HepG2 (cell line): ENCODE measurements around the gene CR1L. TPM values are rescaled to one million over a fixed set of nuclear protein-coding genes. Genes with fewer than 3 reads are reported as not detected.
"Not testable (repeated sequence)": the region's sequence is repeated elsewhere in the genome, so short reads cannot be mapped to it uniquely, and the experiment has no call there.

Experiments
- ATAC-seq: fragments of 200-7000 bp; cut with Tn5 transposase; 3 replicates; pipeline ENCODE4 v1.9.1; 2020; ENCODE audit warnings: mild to moderate bottlenecking, moderate library complexity
- BruUV-seq: library from RNA; stranded (reverse); fragments of 400-500 nt; replicated peaks from 2 replicates; lab custom pipeline; 2021; lab: Mats Ljungman, UMichigan
- CTCF ChIA-PET: fragments of 300-600 bp; formaldehyde crosslinking; extraction: SDS; loops from one replicate; lab custom pipeline; 2021; ENCODE audit warnings: low total read pairs, inconsistent platforms, low intra/inter-chr PET ratio; lab: Yijun Ruan, JAX
- POLR2A ChIA-PET: fragments of 350-600 bp; sonication (Branson Sonifier 250); formaldehyde crosslinking; loops from one replicate; lab custom pipeline; 2020; ENCODE audit warnings: antibody characterized with exemption, inconsistent platforms; lab: Yijun Ruan, JAX
- DNase-seq: peaks from one replicate; pipeline ENCODE4 v3.0.0-alpha.2; 2015; ENCODE audit warnings: low spot score
- FAIRE-seq: peaks from 3 replicates; lab custom pipeline; 2011; peaks lifted over from hg19 to GRCh38; lab: Jason Lieb, UNC
- H2AFZ ChIP-seq: one replicate; pipeline ENCODE4 v1.6.1; 2011; ENCODE audit warnings: low read length, inconsistent platforms
- H3K27ac ChIP-seq: fragments of 300-600 bp; 3 replicates; pipeline ENCODE4 v1.8.0; 2011; ENCODE audit warnings: mixed run types, mild to moderate bottlenecking, mixed read lengths, low read length, inconsistent platforms; ENCODE audit not compliant: insufficient read depth; ENCODE audit errors: extremely low read length
- H3K27me3 ChIP-seq, 2 experiments: fragments of 200-600 bp in 1 of 2; 2 replicates in 1 of 2; 3 replicates in 1 of 2; pipeline versions ENCODE4 v1.6.0 to v1.8.0; 2011; ENCODE audit warnings: low read length in 2 of 2, mild to moderate bottlenecking in 2 of 2, moderate library complexity in 2 of 2, inconsistent platforms in 1 of 2; ENCODE audit not compliant: insufficient read depth in 2 of 2, control insufficient read depth in 1 of 2
- H3K36me3 ChIP-seq, 2 experiments: fragments of 200-600 bp in 1 of 2; replicated peaks in 1 of 2; 2 replicates in 1 of 2; 3 replicates in 1 of 2; pipeline versions ENCODE4 v1.5.1 to v1.8.0; 2011; ENCODE audit warnings: low read length in 2 of 2, inconsistent platforms in 1 of 2; ENCODE audit not compliant: insufficient read depth in 2 of 2, control insufficient read depth in 1 of 2
- H3K4me1 ChIP-seq: 2 replicates; pipeline ENCODE4 v1.5.1; 2012; ENCODE audit warnings: low read length, inconsistent platforms; ENCODE audit not compliant: insufficient read depth
- H3K4me2 ChIP-seq: 2 replicates; pipeline ENCODE4 v1.6.0; 2011; ENCODE audit warnings: low read depth, low read length, inconsistent platforms
- H3K4me3 ChIP-seq, 3 experiments: fragments of 200-600 bp in 1 of 3; sonication (generic), shearing (Covaris generic) in 1 of 3; replicated peaks in 1 of 3; 2 replicates each; pipeline ENCODE4 v1.5.1; 2011 to 2016; ENCODE audit warnings: low read length in 3 of 3, inconsistent platforms in 2 of 3, low read depth in 2 of 3, mild to moderate bottlenecking in 2 of 3, control low read depth in 1 of 3, mixed read lengths in 1 of 3; ENCODE audit not compliant: insufficient read depth in 1 of 3
- H3K79me2 ChIP-seq: one replicate; pipeline ENCODE4 v1.6.1; 2011; ENCODE audit warnings: low read length, inconsistent platforms; ENCODE audit not compliant: insufficient read depth
- H3K9ac ChIP-seq: 2 replicates; pipeline ENCODE4 v1.6.0; 2011; ENCODE audit warnings: mild to moderate bottlenecking, low read depth, low read length, inconsistent platforms; ENCODE audit not compliant: insufficient read depth
- H3K9me3 ChIP-seq: 2 replicates; pipeline ENCODE4 v1.5.1; 2012; ENCODE audit warnings: mild to moderate bottlenecking, low read length
- H4K20me1 ChIP-seq: 2 replicates; pipeline ENCODE4 v1.6.0; 2011; ENCODE audit warnings: inconsistent platforms, mild to moderate bottlenecking, low read length, moderate library complexity; ENCODE audit not compliant: insufficient read depth
- BHLHE40 ChIP-seq: IDR thresholded peaks from 2 replicates; pipeline ENCODE4 v1.6.1; 2011; ENCODE audit warnings: low read length, improper control_type of control experiment
- FLYWCH1 ChIP-seq: sonication (generic); formaldehyde crosslinking; IDR thresholded peaks from 2 replicates; pipeline ENCODE4 v1.8.1; 2023; ENCODE audit warnings: mild to moderate bottlenecking, missing genetic modification reagents
- POLR2AphosphoS5 ChIP-seq: IDR thresholded peaks from 2 replicates; pipeline ENCODE4 v1.6.1; 2012; ENCODE audit warnings: low read depth, low read length
- PTBP1 ChIP-seq: fragments of 200-400 bp; formaldehyde crosslinking; IDR thresholded peaks from 2 replicates; pipeline ENCODE4 v1.6.1; 2018; ENCODE audit warnings: low read length, low read depth; ENCODE audit not compliant: poor library complexity, severe bottlenecking
- RAD21 ChIP-seq: fragments of 450-650 bp; formaldehyde crosslinking; IDR thresholded peaks from 2 replicates; pipeline ENCODE4 v1.5.0; 2020; ENCODE audit warnings: mild to moderate bottlenecking
- RBFOX2 ChIP-seq: fragments of 200-400 bp; formaldehyde crosslinking; IDR thresholded peaks from 2 replicates; pipeline ENCODE4 v1.6.1; 2017; ENCODE audit warnings: low read depth, mild to moderate bottlenecking, low read length
- REL ChIP-seq: sonication (generic); formaldehyde crosslinking; conservative IDR thresholded peaks from 2 replicates; pipeline ENCODE4 v1.8.0; 2022; ENCODE audit warnings: mild to moderate bottlenecking, missing genetic modification reagents, moderate library complexity
- SMAD1 ChIP-seq: sonication (generic); formaldehyde crosslinking; IDR thresholded peaks from 2 replicates; pipeline ENCODE4 v1.4.0; 2020; ENCODE audit warnings: missing genetic modification reagents, low read depth, mild to moderate bottlenecking, borderline replicate concordance
- SMYD3 ChIP-seq: sonication (generic); formaldehyde crosslinking; IDR thresholded peaks from 2 replicates; pipeline ENCODE4 v1.8.1; 2023; ENCODE audit warnings: mild to moderate bottlenecking, missing genetic modification reagents
- TOPORS ChIP-seq: sonication (generic); formaldehyde crosslinking; IDR thresholded peaks from 2 replicates; pipeline ENCODE4 v1.8.0; 2023; ENCODE audit warnings: mild to moderate bottlenecking, missing genetic modification reagents
- ZNF737 ChIP-seq: sonication (generic); formaldehyde crosslinking; IDR thresholded peaks from 2 replicates; pipeline ENCODE4 v1.5.0; 2020; ENCODE audit warnings: missing genetic modification reagents, mild to moderate bottlenecking, borderline replicate concordance
- ZNF761 ChIP-seq: sonication (generic); formaldehyde crosslinking; conservative IDR thresholded peaks from 2 replicates; pipeline ENCODE4 v1.4.0; 2020; ENCODE audit warnings: mild to moderate bottlenecking, missing genetic modification reagents
- ZSCAN31 ChIP-seq: sonication (generic); formaldehyde crosslinking; IDR thresholded peaks from 2 replicates; pipeline ENCODE4 v1.5.0; 2020; ENCODE audit warnings: low read depth, mild to moderate bottlenecking, missing genetic modification reagents
- WGBS: methylation state at CpG from one replicate; pipeline ENCODE4 v1.1.6; 2017; ENCODE audit warnings: low lambda C conversion rate; 5-methylcytosine and 5-hydroxymethylcytosine counted together
- in situ Hi-C: cut with HindIII; loops from 2 replicates; pipeline ENCODE4 v1.10.0; 2017; ENCODE audit warnings: low pct_unique_long_range_greater_than_20kb; ENCODE audit not compliant: extremely low pct_ligation_motif_present
- intact Hi-C: fragments of 100-400 bp; cut with micrococcal nuclease; formaldehyde crosslinking; loops from one replicate; pipeline ENCODE4 v1.10.0; 2022; ENCODE audit not compliant: unreplicated experiment
- polyA plus RNA-seq, 8 experiments: library from polyadenylated mRNA; depleted of rRNA in 3 of 8; stranded (reverse) in 7 of 8; unstranded in 1 of 8; fragments of >200 nt; fragmentation: Illumina TruSeq in 4 of 8; extraction: Trizol in 4 of 8; gene quantifications; 2 replicates each; pipeline versions ENCODE4 v1.2.1 to v1.2.3, GENCODE V29; 2011 to 2016; ENCODE audit warnings: low read depth in 4 of 8, missing spikeins in 1 of 8, mixed read lengths in 1 of 8; ENCODE audit not compliant: insufficient read depth in 1 of 8
- total RNA-seq, 5 experiments: library from RNA; depleted of rRNA; stranded (reverse); fragments of >200 nt; fragmentation: Illumina TruSeq; extraction: Trizol; gene quantifications; 2 replicates each; pipeline ENCODE4 v1.2.3, GENCODE V29; 2016; ENCODE audit warnings: low read depth in 1 of 5
- TF ChIP-seq, protein P1 (sequence below): sonication (generic); formaldehyde crosslinking; IDR thresholded peaks from 2 replicates; pipeline ENCODE4 v1.5.0; 2020; ENCODE audit warnings: mild to moderate bottlenecking, low read depth, missing genetic modification reagents, borderline replicate concordance
- TF ChIP-seq, protein P2 (sequence below): sonication (generic); formaldehyde crosslinking; IDR thresholded peaks from 2 replicates; pipeline ENCODE4 v1.8.0; 2022; ENCODE audit warnings: mild to moderate bottlenecking, missing genetic modification reagents, moderate library complexity
- TF ChIP-seq, protein P3 (sequence below): sonication (generic); formaldehyde crosslinking; IDR thresholded peaks from 2 replicates; pipeline ENCODE4 v1.5.0; 2020; ENCODE audit warnings: missing genetic modification reagents

The CR1L gene
- total and polyA plus RNA-seq, 2 of the 13 experiments (the other 11 are each of a cell fraction or from before 2014, with no cell fraction given) = not detected

DNA sequence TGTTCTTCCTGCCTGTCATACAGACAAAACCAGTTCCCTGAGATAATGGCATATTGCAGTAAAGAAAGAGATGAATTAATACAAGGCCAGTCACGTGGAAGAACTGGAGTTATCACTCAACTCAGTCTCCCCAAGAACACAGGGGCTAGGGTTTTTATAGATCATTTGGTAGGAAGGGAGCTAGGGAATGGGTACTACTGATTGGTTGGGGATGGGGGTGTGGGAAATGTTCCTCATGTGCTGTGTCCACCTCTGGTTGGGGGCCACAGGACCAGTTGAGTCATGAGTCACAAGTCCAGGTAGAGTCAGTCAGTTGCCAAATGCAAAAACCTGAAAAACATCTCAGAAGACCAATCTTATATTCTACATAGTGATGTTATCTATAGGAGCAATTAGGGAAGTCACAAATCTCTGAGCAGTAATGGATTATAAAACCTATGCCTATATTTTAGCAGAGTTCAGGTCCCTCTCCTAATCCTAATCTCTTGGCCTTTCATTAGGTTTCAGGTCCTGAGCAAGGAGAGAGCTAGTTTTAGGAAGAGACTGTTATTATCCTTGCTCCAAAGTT, 19.3 kb upstream of the CR1L start:
- ATAC-seq, in situ Hi-C loops, POLR2A ChIA-PET: not testable (repeated sequence)

DNA sequence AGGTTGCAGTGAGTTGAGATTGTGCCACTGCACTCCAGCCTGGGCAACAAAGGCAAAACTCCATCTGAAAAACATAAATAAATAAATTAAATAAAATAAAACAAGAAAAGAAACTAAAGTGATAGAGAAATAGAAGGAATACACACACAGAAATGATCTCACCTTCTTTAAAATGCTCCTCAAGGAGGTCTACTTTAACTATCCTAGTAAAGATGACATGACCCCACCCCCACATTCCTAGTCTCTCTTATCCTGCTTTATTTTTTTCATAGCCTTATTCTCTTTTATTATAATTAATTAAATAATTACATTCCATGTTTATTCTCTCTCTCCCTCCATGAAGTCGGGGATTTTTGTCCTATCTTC, 18.0 kb upstream of the CR1L start:
- Histone ChIP-seq H3K27ac (no peak overlapping the region), H3K27me3 (no peaks in the 10 kb centered on the region), H3K4me1 (no peaks in the 10 kb centered on the region), H3K9ac (no peak overlapping the region), H3K4me2 (no peak overlapping the region), H3K4me3 (no peak overlapping the region), H4K20me1 (no peaks in the 10 kb centered on the region), H3K36me3 (no peaks in the 10 kb centered on the region), H3K9me3 (no peaks in the 10 kb centered on the region), H2AFZ (no peak overlapping the region), H3K79me2 (no peaks in the 10 kb centered on the region)
- BruUV-seq = no TSS peak
- ATAC-seq = no peak
- ChIA-PET CTCF (no interaction called here), POLR2A (no interaction called here)
- intact Hi-C loops (no loop called here), in situ Hi-C loops (no loop called here)
- 7% methylated on average over 1 of the region's 1 CpG for WGBS
- TF ChIP-seq, protein P1, sequence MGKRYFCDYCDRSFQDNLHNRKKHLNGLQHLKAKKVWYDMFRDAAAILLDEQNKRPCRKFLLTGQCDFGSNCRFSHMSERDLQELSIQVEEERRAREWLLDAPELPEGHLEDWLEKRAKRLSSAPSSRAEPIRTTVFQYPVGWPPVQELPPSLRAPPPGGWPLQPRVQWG (CRISPR knock-in tag) = no peak
- TF ChIP-seq SMYD3 (CRISPR knock-in tag) (no peak), ZNF761 (CRISPR knock-in tag) (no peak), ZSCAN31 (CRISPR knock-in tag) (no peak), FLYWCH1 (CRISPR knock-in tag) (no peak), BHLHE40 (no peak), RBFOX2 (no peak), TOPORS (CRISPR knock-in tag) (no peak), SMAD1 (CRISPR knock-in tag) (no peak), POLR2AphosphoS5 (no peak), PTBP1 (no peak), REL (CRISPR knock-in tag) (no peak), ZNF737 (CRISPR knock-in tag) (no peak), RAD21 (CRISPR knock-in tag) (no peak)
- TF ChIP-seq, protein P2, sequence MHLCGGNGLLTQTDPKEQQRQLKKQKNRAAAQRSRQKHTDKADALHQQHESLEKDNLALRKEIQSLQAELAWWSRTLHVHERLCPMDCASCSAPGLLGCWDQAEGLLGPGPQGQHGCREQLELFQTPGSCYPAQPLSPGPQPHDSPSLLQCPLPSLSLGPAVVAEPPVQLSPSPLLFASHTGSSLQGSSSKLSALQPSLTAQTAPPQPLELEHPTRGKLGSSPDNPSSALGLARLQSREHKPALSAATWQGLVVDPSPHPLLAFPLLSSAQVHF (CRISPR knock-in tag) = no peak
- TF ChIP-seq, protein P3, sequence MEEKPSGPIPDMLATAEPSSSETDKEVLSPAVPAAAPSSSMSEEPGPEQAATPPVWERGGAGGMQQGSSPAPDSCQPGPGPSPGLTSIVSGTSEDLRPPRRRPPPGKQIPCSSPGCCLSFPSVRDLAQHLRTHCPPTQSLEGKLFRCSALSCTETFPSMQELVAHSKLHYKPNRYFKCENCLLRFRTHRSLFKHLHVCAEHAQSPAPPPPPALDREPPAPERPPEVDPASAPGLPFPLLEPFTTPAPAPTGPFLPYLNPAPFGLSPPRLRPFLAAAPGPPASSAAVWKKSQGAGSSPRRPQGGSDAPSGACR (CRISPR knock-in tag) = no peak
- no peak for DNase-seq
- no peak for FAIRE-seq

More for the DNA sequence above, 19.3 kb upstream of the CR1L start:
- DNase-seq, H3K36me3 ChIP-seq, BruUV-seq, H4K20me1 ChIP-seq, H3K27ac ChIP-seq, H2AFZ ChIP-seq, H3K4me2 ChIP-seq, CTCF ChIA-PET, H3K27me3 ChIP-seq, FAIRE-seq, H3K4me3 ChIP-seq, H3K9ac ChIP-seq, H3K9me3 ChIP-seq, intact Hi-C loops, H3K4me1 ChIP-seq, H3K79me2 ChIP-seq: not testable (repeated sequence)
- 0% methylated on average over 1 of the region's 1 CpG for WGBS
